Uterus (tissue), 2 donors: ENCODE measurements around the gene STYXL2.

ENCODE experiments used
- CTCF ChIP-seq, 4 experiments: fragments of 200-600 bp in 2 of 4; fragments of 450-650 bp in 2 of 4; sonication (generic) in 2 of 4; IDR thresholded peaks; one replicate each; pipeline ENCODE4 v1.5.1; 2016 to 2019; ENCODE audit warnings: antibody characterized with exemption in 4 of 4, mild to moderate bottlenecking in 2 of 4, moderate library complexity in 1 of 4
- POLR2A ChIP-seq, 2 donors: fragments of 450-650 bp; IDR thresholded peaks; one replicate each; pipeline ENCODE4 v1.6.1; 2016; ENCODE audit warnings: antibody characterized with exemption in 2 of 2, mild to moderate bottlenecking in 1 of 2, moderate library complexity in 1 of 2

GRCh38 chr1:167059045-167059808, 34.6 kb upstream of the STYXL2 start:
- TF ChIP-seq CTCF (IDR thresholded peaks at IDR 0.05) (peak; percentile 76 to 96 (median 86)), POLR2A (IDR thresholded peaks at IDR 0.05) (no peak)
